ENCODE results near the gene OR5H6. TPM values are rescaled to one million over a fixed set of nuclear protein-coding genes. Genes with fewer than 3 reads are reported as not detected.

The OR5H6 gene
- not detected in 2 replicates for polyA plus RNA-seq (2011; rRNA removed)
- polyA minus RNA-seq (2011; rRNA and poly(A)+ RNA removed): not detected in 2 replicates

DNA sequence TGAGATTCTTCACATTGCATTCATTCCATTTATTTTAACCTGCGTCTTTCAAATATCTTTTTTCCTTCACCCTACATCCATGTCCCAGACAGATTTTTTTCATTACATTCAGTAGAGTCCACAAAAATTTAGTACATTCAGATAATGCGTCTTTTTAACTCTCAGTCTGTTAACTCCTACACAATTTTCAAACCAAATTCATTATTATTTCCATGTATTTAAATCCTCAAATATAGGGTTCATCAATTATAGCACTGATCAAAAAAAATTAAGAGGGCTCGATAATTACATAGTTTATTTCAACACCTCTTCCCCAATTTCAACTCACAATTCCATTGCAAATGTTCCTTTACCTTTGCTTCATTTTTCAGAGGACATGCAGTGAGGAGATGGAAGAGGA is at the start of gene OR5H6:
TSS of gene OR5H6 (plus strand) at position 301 of the 400 bp plus-strand sequence. CDS start at position 390, 89 bp downstream.
- TF ChIP-seq, protein P1, sequence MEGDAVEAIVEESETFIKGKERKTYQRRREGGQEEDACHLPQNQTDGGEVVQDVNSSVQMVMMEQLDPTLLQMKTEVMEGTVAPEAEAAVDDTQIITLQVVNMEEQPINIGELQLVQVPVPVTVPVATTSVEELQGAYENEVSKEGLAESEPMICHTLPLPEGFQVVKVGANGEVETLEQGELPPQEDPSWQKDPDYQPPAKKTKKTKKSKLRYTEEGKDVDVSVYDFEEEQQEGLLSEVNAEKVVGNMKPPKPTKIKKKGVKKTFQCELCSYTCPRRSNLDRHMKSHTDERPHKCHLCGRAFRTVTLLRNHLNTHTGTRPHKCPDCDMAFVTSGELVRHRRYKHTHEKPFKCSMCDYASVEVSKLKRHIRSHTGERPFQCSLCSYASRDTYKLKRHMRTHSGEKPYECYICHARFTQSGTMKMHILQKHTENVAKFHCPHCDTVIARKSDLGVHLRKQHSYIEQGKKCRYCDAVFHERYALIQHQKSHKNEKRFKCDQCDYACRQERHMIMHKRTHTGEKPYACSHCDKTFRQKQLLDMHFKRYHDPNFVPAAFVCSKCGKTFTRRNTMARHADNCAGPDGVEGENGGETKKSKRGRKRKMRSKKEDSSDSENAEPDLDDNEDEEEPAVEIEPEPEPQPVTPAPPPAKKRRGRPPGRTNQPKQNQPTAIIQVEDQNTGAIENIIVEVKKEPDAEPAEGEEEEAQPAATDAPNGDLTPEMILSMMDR (IDR thresholded peaks at IDR 0.05; ENCODE audit: low read depth, low read length): no peak
- Histone ChIP-seq H3K4me3 (ENCODE audit: low read depth, low read length) (no peak within 1 kb of the TSS), H3K9me3 (ENCODE audit: control insufficient read depth, insufficient read depth, low read length) (no peaks in the 10 kb centered on the region), H3K27ac (ENCODE audit: low read depth, low read length) (no peak within 1 kb of the TSS), H3K27me3 (ENCODE audit: control insufficient read depth, insufficient read depth, low read length) (no peaks in the 10 kb centered on the region)
- CTCF ChIA-PET: no interaction called here
- POLR2A ChIA-PET: no interaction called here
- no peak for DNase-seq (ENCODE audit: low read depth, low spot score)

DNA sequence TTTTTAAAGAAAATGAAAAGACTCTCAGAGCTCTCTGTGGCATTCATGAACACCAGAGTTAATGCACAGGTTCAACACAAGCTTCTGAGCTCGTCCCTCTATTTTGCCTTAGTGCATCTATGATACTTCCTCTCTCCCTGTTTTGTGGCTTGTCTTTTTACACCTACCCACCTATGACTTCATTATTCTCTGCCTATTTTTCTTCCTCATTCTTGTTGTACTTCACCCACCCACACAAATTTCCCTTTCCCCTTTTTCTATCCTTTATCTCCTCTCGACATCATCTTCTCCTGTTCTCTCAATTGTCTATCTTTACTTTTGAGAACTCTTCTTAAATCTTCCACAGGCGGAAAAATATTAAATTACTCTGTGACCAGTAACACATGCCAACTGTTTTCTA is 49.0 kb upstream of the OR5H6 start:
- TF ChIP-seq, protein P1 (IDR thresholded peaks at IDR 0.05; ENCODE audit: low read depth, low read length): no peak
- no peaks in the 10 kb centered on the region for H3K27me3 ChIP-seq (ENCODE audit: control insufficient read depth, insufficient read depth, low read length)
- no peak for DNase-seq (ENCODE audit: low read depth, low spot score)
- no peak overlapping the region for H3K4me3 ChIP-seq (ENCODE audit: low read depth, low read length)
- no peak overlapping the region for H3K27ac ChIP-seq (ENCODE audit: low read depth, low read length)
- H3K9me3 ChIP-seq (ENCODE audit: control insufficient read depth, insufficient read depth, low read length): no peaks in the 10 kb centered on the region
- POLR2A ChIA-PET: no interaction called here
- CTCF ChIA-PET: no interaction called here

- TF ChIP-seq, protein P1 (IDR thresholded peaks at IDR 0.05; ENCODE audit: low read depth, low read length): no peak
- DNase-seq (ENCODE audit: low read depth, low spot score): no peak
- H3K4me3 ChIP-seq (ENCODE audit: low read depth, low read length): no peak overlapping the region
- ChIA-PET POLR2A (no interaction called here), CTCF (no interaction called here)
- no peak overlapping the region for H3K27ac ChIP-seq (ENCODE audit: low read depth, low read length)
- H3K9me3 ChIP-seq (ENCODE audit: control insufficient read depth, insufficient read depth, low read length): no peaks in the 10 kb centered on the region
- H3K27me3 ChIP-seq (ENCODE audit: control insufficient read depth, insufficient read depth, low read length): no peaks in the 10 kb centered on the region
Observed at GRCh38 chr3:98223907-98224672, 40.0 kb upstream of the OR5H6 start.

DNA sequence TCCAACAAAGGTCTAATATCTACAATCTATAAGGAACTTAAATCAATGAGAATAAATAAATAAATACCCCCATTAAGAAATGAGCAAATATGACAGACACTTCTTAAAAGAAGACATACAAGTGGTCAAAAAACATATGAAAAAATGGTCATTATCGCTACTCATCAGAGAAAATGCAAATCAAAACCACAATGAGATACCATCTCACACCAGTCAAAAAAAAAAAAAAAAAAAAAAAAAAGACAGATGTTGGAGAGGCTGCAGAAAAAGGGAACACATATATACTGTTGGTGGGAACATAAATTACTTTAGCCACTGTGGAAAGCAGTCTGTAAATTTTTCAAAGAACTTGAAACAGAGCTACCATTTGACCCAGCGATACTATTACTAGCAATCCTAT is 31.6 kb upstream of the OR5H6 start:
- ChIA-PET POLR2A (no interaction called here), CTCF (no interaction called here)
- H3K27ac ChIP-seq (ENCODE audit: low read depth, low read length): no peak overlapping the region
- H3K27me3 ChIP-seq (ENCODE audit: control insufficient read depth, insufficient read depth, low read length): no peaks in the 10 kb centered on the region
- TF ChIP-seq, protein P1 (IDR thresholded peaks at IDR 0.05; ENCODE audit: low read depth, low read length): no peak
- H3K9me3 ChIP-seq (ENCODE audit: control insufficient read depth, insufficient read depth, low read length): no peaks in the 10 kb centered on the region
- H3K4me3 ChIP-seq (ENCODE audit: low read depth, low read length): no peak overlapping the region
- no peak for DNase-seq (ENCODE audit: low read depth, low spot score)

- CTCF ChIA-PET: no interaction called here
- Histone ChIP-seq H3K9me3 (ENCODE audit: control insufficient read depth, insufficient read depth, low read length) (no peaks in the 10 kb centered on the region), H3K4me3 (ENCODE audit: low read depth, low read length) (no peak overlapping the region), H3K27me3 (ENCODE audit: control insufficient read depth, insufficient read depth, low read length) (no peaks in the 10 kb centered on the region), H3K27ac (ENCODE audit: low read depth, low read length) (no peak overlapping the region)
- POLR2A ChIA-PET: no interaction called here
- TF ChIP-seq, protein P1 (IDR thresholded peaks at IDR 0.05; ENCODE audit: low read depth, low read length): no peak
- DNase-seq (ENCODE audit: low read depth, low spot score): no peak
Observed at GRCh38 chr3:98233468-98233867, 30.6 kb upstream of the OR5H6 start.

All from AG04450 (cell line).